Stimulated activated CD4-positive, alpha-beta T cell treated with anti-CD3 and anti-CD28 coated beads, Interleukin-4, amount 100 ng/mL, for 48 hours (primary cell): Measurements from ENCODE around the gene KLF9.

ENCODE experiments used
- DNase-seq, 2 donors: peaks; one replicate each; pipeline ENCODE4 v3.0.0-alpha.2; 2020; ENCODE audit warnings: low read depth in 2 of 2

The KLF9 gene

GRCh38 chr9:70413799-70414775, at the start of gene KLF9:
Gene KLF9, minus strand, starts transcription at chr9:70414657. Its CDS starts 1,294 bp downstream, at chr9:70413363.
- peak; percentile 77 to 86 for DNase-seq

GRCh38 chr9:70463877-70464276, 49.4 kb upstream of the KLF9 start:
- no peak for DNase-seq

GRCh38 chr9:70462300-70462699, 47.8 kb upstream of the KLF9 start:
- DNase-seq = no peak

GRCh38 chr9:70457235-70457634, 42.8 kb upstream of the KLF9 start:
- no peak for DNase-seq

- DNase-seq = no peak
Measured at GRCh38 chr9:70455993-70456704, 41.7 kb upstream of the KLF9 start.

- no peak for DNase-seq
Measured at GRCh38 chr9:70452365-70452764, 37.9 kb upstream of the KLF9 start.

- DNase-seq = no peak
Measured at GRCh38 chr9:70451765-70452164, 37.3 kb upstream of the KLF9 start.

GRCh38 chr9:70450738-70451137, 36.3 kb upstream of the KLF9 start:
- DNase-seq = no peak

GRCh38 chr9:70449461-70449860, 35.0 kb upstream of the KLF9 start:
- DNase-seq = no peak

GRCh38 chr9:70448919-70449318, 34.5 kb upstream of the KLF9 start:
- no peak for DNase-seq

- DNase-seq = no peak
Measured at GRCh38 chr9:70444904-70445303, 30.4 kb upstream of the KLF9 start.

- no peak for DNase-seq
Measured at GRCh38 chr9:70442328-70442848, 27.9 kb upstream of the KLF9 start.

GRCh38 chr9:70441622-70442021, 27.2 kb upstream of the KLF9 start:
- no peak for DNase-seq

- no peak for DNase-seq
Measured at GRCh38 chr9:70439991-70440706, 25.7 kb upstream of the KLF9 start.

GRCh38 chr9:70438341-70438928, 24.0 kb upstream of the KLF9 start:
- DNase-seq = no peak

- DNase-seq = no peak
Measured at GRCh38 chr9:70435948-70436347, 21.5 kb upstream of the KLF9 start.

- DNase-seq = no peak
Measured at GRCh38 chr9:70429899-70430298, 15.4 kb upstream of the KLF9 start.

- DNase-seq = no peak
Measured at GRCh38 chr9:70428781-70429180, 14.3 kb upstream of the KLF9 start.

GRCh38 chr9:70427161-70427945, 12.9 kb upstream of the KLF9 start:
- DNase-seq = no peak

- no peak for DNase-seq
Measured at GRCh38 chr9:70425192-70425591, 10.7 kb upstream of the KLF9 start.
